Transverse colon (tissue), 4 donors: ENCODE results near the gene GLE1. TPM values are rescaled to one million over a fixed set of nuclear protein-coding genes. Genes with fewer than 3 reads are reported as not detected.
A peak's percentile ranks its signal among the peaks of the same experiment; 100 is the strongest.

Experiments used
- DNase-seq: peaks from one replicate; pipeline ENCODE4 v3.0.0-alpha.2; 2019
- H3K27ac ChIP-seq, 4 donors: fragments of 200-600 bp; sonication (generic); 2 replicates each; pipeline ENCODE4 v1.5.1; 2016 to 2018; ENCODE audit warnings: inconsistent platforms in 4 of 4
- H3K27me3 ChIP-seq: fragments of 200-600 bp; sonication (generic); 2 replicates; pipeline ENCODE4 v1.5.1; 2017; ENCODE audit warnings: inconsistent platforms
- H3K36me3 ChIP-seq, 4 donors: fragments of 200-600 bp; sonication (generic); 2 replicates each; pipeline ENCODE4 v1.5.1; 2017 to 2019; ENCODE audit warnings: inconsistent platforms in 4 of 4
- H3K4me1 ChIP-seq, 4 donors: fragments of 200-600 bp; sonication (generic); 2 replicates each; pipeline ENCODE4 v1.5.1; 2017 to 2020; ENCODE audit warnings: inconsistent platforms in 4 of 4
- H3K4me3 ChIP-seq, 4 donors: fragments of 200-600 bp; sonication (generic); 1 replicate in 1 of 4; 2 replicates in 3 of 4; pipeline versions ENCODE4 v1.5.1 to v1.6.1; 2017 to 2019; ENCODE audit warnings: inconsistent platforms in 4 of 4
- H3K9me3 ChIP-seq, 2 donors: fragments of 200-600 bp; sonication (generic); 2 replicates each; pipeline ENCODE4 v1.5.1; 2017 to 2019; ENCODE audit warnings: inconsistent platforms in 2 of 2
- CTCF ChIP-seq, 5 experiments: fragments of 200-600 bp in 3 of 5; fragments of 450-650 bp in 2 of 5; sonication (generic) in 3 of 5; IDR thresholded peaks; 1 replicate in 2 of 5; 2 replicates in 3 of 5; pipeline ENCODE4 v1.5.1; 2016 to 2017; ENCODE audit warnings: antibody characterized with exemption in 5 of 5, inconsistent platforms in 3 of 5, mild to moderate bottlenecking in 2 of 5, moderate library complexity in 1 of 5
- EP300 ChIP-seq: sonication (generic); formaldehyde crosslinking; IDR thresholded peaks from one replicate; pipeline ENCODE4 v1.6.1; 2017; ENCODE audit warnings: antibody characterized with exemption, low read depth
- POLR2A ChIP-seq: fragments of 450-650 bp; IDR thresholded peaks from one replicate; pipeline ENCODE4 v1.6.1; 2016; ENCODE audit warnings: antibody characterized with exemption, mild to moderate bottlenecking, moderate library complexity
- POLR2AphosphoS5 ChIP-seq, 3 donors: sonication (generic); formaldehyde crosslinking; IDR thresholded peaks; one replicate each; pipeline ENCODE4 v1.6.1; 2016; ENCODE audit warnings: antibody characterized with exemption in 3 of 3
- WGBS, 2 donors: methylation state at CpG; one replicate each; pipeline ENCODE4 v1.1.5; 2018; ENCODE audit warnings: low coverage in 1 of 2; 5-methylcytosine and 5-hydroxymethylcytosine counted together
- in situ Hi-C, 4 donors: fragments of 200-750 bp; cut with MboI; loops; one replicate each; pipeline versions ENCODE4 v1.15.0 to v1.15.1; 2017; ENCODE audit warnings: low sequenced_read_pairs in 3 of 4, low pct_ligation_motif_present in 1 of 4, low pct_unique_long_range_greater_than_20kb in 1 of 4
- intact Hi-C: fragments of 100-400 bp; cut with DNase I; formaldehyde crosslinking; loops from one replicate; pipeline ENCODE4 v1.15.1; 2023; ENCODE audit warnings: low total_unique reads
- total RNA-seq, 4 donors: library from RNA; depleted of rRNA; stranded (reverse); fragments of >200 nt; gene quantifications; one replicate each; pipeline ENCODE4 v1.1.0, GENCODE V29; 2016

Gene GLE1
- total RNA-seq, 4 donors from 2014 or later = 24.3 to 120 (median 58.7) TPM

DNA sequence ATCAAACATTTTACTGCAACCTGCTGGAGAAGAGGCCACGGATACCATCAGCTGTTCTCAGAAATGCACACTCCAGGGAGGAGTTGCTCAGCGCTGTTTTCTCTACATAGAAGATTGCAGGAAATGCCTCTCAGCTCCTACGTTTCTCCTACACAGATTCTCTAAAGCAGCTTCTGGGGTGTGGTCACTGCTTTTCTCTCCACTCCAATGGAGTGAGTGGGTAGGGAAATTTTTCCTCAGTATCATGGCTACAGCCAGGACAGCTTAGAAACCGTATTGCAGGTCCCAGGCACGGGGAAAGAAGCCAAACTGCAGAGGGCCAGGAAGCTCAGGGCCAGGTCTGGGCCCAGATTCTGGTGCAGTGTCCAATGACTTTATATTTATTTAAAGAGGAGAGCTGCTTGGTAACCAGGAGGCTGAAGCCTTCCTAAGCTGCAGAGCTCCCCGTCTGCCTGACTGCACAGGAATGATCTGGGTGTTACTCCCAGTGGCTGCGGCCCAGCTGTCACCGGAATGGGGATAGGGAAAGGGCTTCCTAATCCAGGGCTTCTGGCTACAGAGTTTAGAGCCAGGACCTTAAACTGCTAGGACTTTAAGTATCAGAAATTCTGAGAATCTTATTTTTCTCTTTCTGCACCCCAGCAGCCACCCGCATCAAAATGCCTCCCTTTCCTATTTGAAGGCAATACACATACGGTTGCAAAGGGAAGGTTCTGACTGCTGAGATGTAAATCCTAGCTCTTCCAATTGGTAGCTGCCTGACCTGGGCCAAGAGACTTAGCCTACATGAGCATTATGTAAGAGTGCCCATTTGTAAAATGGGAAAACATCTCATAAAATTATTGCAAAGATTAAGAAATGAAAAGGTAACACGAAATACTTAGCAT lies 46.5 kb downstream of the GLE1 start:
- no peaks in the 10 kb centered on the region for H3K27me3 ChIP-seq
- H3K4me3 ChIP-seq = peak overlapping the region in 2 of 4 donors; percentile 72 to 97
- no peak for DNase-seq
- 56 to 61% methylated on average over 2 to 11 of the region's 11 CpGs for WGBS, 2 donors
- in situ Hi-C loops (no loop called here), intact Hi-C loops (no loop called here)
- H3K27ac ChIP-seq = peak overlapping the region; percentile 92 to 99 (median 98)
- peaks cover 27 to 56% (median 43%) of the 10 kb centered on the region in 4 donors for H3K4me1 ChIP-seq
- TF ChIP-seq POLR2A = no peak
- no peak for TF ChIP-seq POLR2AphosphoS5 (IDR thresholded peaks at IDR 0.05)
- TF ChIP-seq CTCF (IDR thresholded peaks at IDR 0.05) = no peak
- TF ChIP-seq EP300 = no peak
- H3K36me3 ChIP-seq = no peaks in the 10 kb centered on the region
- no peaks in the 10 kb centered on the region for H3K9me3 ChIP-seq

- WGBS, 2 donors = 0 to 3% methylated on average over 6 to 22 of the region's 22 CpGs
- H3K36me3 ChIP-seq = no peaks in the 10 kb centered on the region
- intact Hi-C loops (no loop called here), in situ Hi-C loops (no loop called here)
- peak overlapping the region; percentile 92 to 99 (median 98) for H3K27ac ChIP-seq
- H3K9me3 ChIP-seq = no peaks in the 10 kb centered on the region
- H3K4me1 ChIP-seq = peaks cover 31 to 63% (median 50%) of the 10 kb centered on the region in 4 donors
- TF ChIP-seq EP300 (no peak), POLR2AphosphoS5 (IDR thresholded peaks at IDR 0.05) (peak in 2 of 3 donors; percentile 69 to 78)
- H3K27me3 ChIP-seq = no peaks in the 10 kb centered on the region
- H3K4me3 ChIP-seq = peak overlapping the region; percentile 45 to 97 (median 76)
- DNase-seq = no peak
Observed at GRCh38 chr9:128551657-128552152, 47.2 kb downstream of the GLE1 start.

- no peaks in the 10 kb centered on the region for H3K9me3 ChIP-seq
- peak; percentile 93 for DNase-seq
- H3K27ac ChIP-seq = peak within 1 kb of the TSS; percentile 92 to 99 (median 98)
- intact Hi-C loops (no loop called here), in situ Hi-C loops (no loop called here)
- WGBS, 2 donors = 1% methylated on average over 48 of the region's 81 CpGs; no CpG with 5 or more reads in 1 of the 2 donors
- TF ChIP-seq POLR2A (peak; percentile 97), EP300 (no peak), POLR2AphosphoS5 (IDR thresholded peaks at IDR 0.05) (peak; percentile 92 to 100 (median 99)), CTCF (IDR thresholded peaks at IDR 0.05) (peak in 2 of 5 experiments; percentile 43 to 61)
- H3K4me1 ChIP-seq = peaks cover 36 to 69% (median 54%) of the 10 kb centered on the region in 4 donors
- no peaks in the 10 kb centered on the region for H3K27me3 ChIP-seq
- H3K4me3 ChIP-seq = peak within 1 kb of the TSS; percentile 72 to 97 (median 87)
- no peaks in the 10 kb centered on the region for H3K36me3 ChIP-seq
Observed at GRCh38 chr9:128552153-128552743, 47.7 kb downstream of the GLE1 start, which contains the start of gene SPTAN1. SPTAN1 (plus strand) TSS chr9:128552587; CDS start chr9:128566741, 14,154 bp downstream.

GRCh38 chr9:128552744-128553440 lies 48.4 kb downstream of the GLE1 start:
- Histone ChIP-seq H3K9me3 (no peaks in the 10 kb centered on the region), H3K4me3 (peak overlapping the region; percentile 72 to 97 (median 87)), H3K27ac (peak overlapping the region; percentile 92 to 99 (median 98)), H3K36me3 (no peaks in the 10 kb centered on the region), H3K27me3 (no peaks in the 10 kb centered on the region), H3K4me1 (peaks cover 39 to 73% (median 59%) of the 10 kb centered on the region in 4 donors)
- WGBS, 2 donors = 0 to 2% methylated on average over 3 to 49 of the region's 59 CpGs
- intact Hi-C loops = no loop called here
- TF ChIP-seq CTCF (IDR thresholded peaks at IDR 0.05) (no peak), POLR2AphosphoS5 (IDR thresholded peaks at IDR 0.05) (peak in 1 of 3 donors; percentile 1)
- in situ Hi-C loops = no loop called here
- DNase-seq = peak; percentile 69
